ENCODE data around the gene SFRP5.

The SFRP5 gene

GRCh38 chr10:97723001-97723400 lies 48.8 kb downstream of the SFRP5 start:
- no peak overlapping the region for H3K27ac ChIP-seq
- TF ChIP-seq, protein P1, sequence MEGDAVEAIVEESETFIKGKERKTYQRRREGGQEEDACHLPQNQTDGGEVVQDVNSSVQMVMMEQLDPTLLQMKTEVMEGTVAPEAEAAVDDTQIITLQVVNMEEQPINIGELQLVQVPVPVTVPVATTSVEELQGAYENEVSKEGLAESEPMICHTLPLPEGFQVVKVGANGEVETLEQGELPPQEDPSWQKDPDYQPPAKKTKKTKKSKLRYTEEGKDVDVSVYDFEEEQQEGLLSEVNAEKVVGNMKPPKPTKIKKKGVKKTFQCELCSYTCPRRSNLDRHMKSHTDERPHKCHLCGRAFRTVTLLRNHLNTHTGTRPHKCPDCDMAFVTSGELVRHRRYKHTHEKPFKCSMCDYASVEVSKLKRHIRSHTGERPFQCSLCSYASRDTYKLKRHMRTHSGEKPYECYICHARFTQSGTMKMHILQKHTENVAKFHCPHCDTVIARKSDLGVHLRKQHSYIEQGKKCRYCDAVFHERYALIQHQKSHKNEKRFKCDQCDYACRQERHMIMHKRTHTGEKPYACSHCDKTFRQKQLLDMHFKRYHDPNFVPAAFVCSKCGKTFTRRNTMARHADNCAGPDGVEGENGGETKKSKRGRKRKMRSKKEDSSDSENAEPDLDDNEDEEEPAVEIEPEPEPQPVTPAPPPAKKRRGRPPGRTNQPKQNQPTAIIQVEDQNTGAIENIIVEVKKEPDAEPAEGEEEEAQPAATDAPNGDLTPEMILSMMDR (conservative IDR thresholded peaks at IDR 0.05): no peak

- TF ChIP-seq, protein P1 (conservative IDR thresholded peaks at IDR 0.05): no peak
- H3K27ac ChIP-seq: no peak overlapping the region
These were observed 49.7 kb downstream of the SFRP5 start for GRCh38 chr10:97721871-97722780.

DNA sequence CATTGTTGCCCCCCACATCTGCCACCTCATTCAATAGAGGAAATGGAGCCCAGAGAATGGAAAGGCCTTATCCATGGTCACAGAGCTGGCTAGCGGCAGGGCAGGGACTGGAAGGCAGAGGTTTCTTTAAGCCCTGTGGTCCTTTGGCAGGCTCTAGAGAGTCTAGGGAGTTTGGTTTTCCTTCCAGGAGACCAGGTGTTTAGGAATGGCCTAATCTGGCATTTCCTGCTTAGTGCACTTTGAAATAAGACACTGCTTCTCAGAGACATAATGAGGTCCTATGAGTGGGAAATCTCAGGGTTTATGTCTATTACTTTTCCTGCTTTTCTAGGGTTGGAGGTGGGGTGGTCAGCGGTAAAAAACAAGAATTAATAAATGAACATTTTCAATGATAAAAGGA lies 52.2 kb downstream of the SFRP5 start:
- peak overlapping the region; percentile 68 for H3K27ac ChIP-seq
- TF ChIP-seq, protein P1 (conservative IDR thresholded peaks at IDR 0.05): no peak

DNA sequence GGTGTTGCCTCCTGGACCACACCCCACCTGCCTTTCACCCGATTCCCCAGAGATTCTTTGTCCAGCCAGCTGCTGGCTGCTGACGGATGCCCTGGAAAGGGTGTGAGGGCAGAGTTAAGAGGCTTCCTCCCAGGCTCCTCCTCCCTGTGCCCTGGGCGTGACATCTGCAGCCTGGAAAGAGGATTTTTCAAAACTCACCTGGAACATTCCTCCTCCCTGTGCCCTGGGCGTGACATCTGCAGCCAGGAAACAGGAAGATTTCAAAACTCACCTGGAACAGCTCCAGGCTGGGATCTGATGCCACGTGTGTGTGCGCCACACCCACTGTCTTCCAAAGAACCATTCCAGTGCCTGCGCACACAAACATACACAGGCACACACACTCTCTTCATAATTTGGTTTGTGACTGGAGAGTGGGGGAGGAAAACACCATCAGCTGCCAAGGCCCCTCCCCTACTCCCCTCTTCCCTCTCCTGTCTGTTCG lies 53.1 kb downstream of the SFRP5 start:
- TF ChIP-seq, protein P1 (conservative IDR thresholded peaks at IDR 0.05): no peak
- H3K27ac ChIP-seq: peak overlapping the region; percentile 68

DNA sequence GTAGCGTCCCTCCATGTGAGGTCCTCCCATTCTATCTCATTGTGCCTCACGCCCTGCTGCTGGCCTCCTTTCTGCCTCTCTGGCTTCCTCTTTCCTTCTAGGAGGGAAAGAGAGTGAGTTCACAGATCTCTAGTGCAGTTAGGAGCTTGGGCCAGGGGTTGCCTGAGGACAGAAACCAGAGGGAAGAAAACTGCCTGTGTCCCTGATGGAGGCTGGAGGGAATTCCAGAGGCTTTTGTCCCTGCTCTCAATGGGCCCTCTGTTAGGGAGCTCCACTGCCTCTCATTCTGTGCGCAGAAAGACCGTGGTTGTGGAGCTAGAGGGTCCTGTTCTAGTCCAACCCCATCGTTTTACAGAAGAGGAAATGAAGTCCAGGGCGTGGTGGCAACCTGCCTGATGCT lies 53.6 kb downstream of the SFRP5 start:
- peak overlapping the region; percentile 68 for H3K27ac ChIP-seq
- TF ChIP-seq, protein P1 (conservative IDR thresholded peaks at IDR 0.05): no peak

DNA sequence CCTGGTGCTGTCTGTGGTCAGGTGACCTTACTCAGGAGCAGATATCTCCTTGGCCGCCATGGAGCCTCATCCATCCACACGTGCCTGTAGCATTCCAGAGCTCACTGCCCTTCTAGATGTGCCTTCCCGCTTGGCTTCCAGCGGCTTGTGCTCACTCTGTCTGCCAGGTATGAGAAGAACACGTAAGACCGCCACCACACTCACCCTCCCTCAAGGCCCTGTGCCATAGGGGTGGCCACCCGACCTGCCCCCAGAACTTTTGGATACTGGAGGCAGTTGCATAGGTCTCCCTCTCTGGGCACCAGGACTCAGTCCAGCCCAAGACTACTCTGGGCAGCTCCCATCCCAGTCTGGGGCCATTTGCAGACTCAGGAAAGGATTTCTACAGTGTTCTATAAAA lies 54.2 kb downstream of the SFRP5 start:
- TF ChIP-seq, protein P1 (conservative IDR thresholded peaks at IDR 0.05): no peak
- H3K27ac ChIP-seq: peak overlapping the region; percentile 68

All from VCaP (cell line).